Parathyroid adenoma (tissue), 2 donors: ENCODE data around the gene NUAK1.

Source experiments
- H2AFZ ChIP-seq: fragments of 300-600 bp; sonication (generic); one replicate; pipeline ENCODE4 v1.7.0; 2017; ENCODE audit warnings: antibody characterized with exemption, mild to moderate bottlenecking
- H3K27ac ChIP-seq: fragments of 300-600 bp; sonication (generic); one replicate; pipeline ENCODE4 v1.7.0; 2017
- H3K27me3 ChIP-seq: fragments of 300-600 bp; sonication (generic); one replicate; pipeline ENCODE4 v1.7.0; 2017; ENCODE audit warnings: low read length; ENCODE audit not compliant: control insufficient read depth, insufficient read depth
- H3K36me3 ChIP-seq: fragments of 300-600 bp; sonication (generic); one replicate; pipeline ENCODE4 v1.7.0; 2017; ENCODE audit warnings: low read length; ENCODE audit not compliant: control insufficient read depth, insufficient read depth
- H3K4me1 ChIP-seq: fragments of 300-600 bp; sonication (generic); one replicate; pipeline ENCODE4 v1.7.0; 2017; ENCODE audit warnings: control low read depth
- H3K4me2 ChIP-seq: fragments of 300-600 bp; sonication (generic); one replicate; pipeline ENCODE4 v1.7.0; 2017; ENCODE audit warnings: low read length
- H3K4me3 ChIP-seq: fragments of 300-600 bp; sonication (generic); one replicate; pipeline ENCODE4 v1.7.0; 2017; ENCODE audit warnings: low read depth, low read length
- H3K79me2 ChIP-seq: fragments of 300-600 bp; sonication (generic); one replicate; pipeline ENCODE4 v1.7.0; 2017; ENCODE audit warnings: control low read depth
- H3K9ac ChIP-seq: fragments of 300-600 bp; sonication (generic); one replicate; pipeline ENCODE4 v1.7.0; 2017; ENCODE audit warnings: mild to moderate bottlenecking
- H3K9me3 ChIP-seq: fragments of 300-600 bp; sonication (generic); one replicate; pipeline ENCODE4 v1.7.0; 2017; ENCODE audit warnings: low read length; ENCODE audit not compliant: control insufficient read depth
- CTCF ChIP-seq: fragments of 300-600 bp; sonication (generic); IDR thresholded peaks from one replicate; pipeline ENCODE4 v1.7.0; 2017; ENCODE audit warnings: antibody characterized with exemption, mild to moderate bottlenecking
- donor health status: primary hyperparathyroidism.

NUAK1 gene

DNA sequence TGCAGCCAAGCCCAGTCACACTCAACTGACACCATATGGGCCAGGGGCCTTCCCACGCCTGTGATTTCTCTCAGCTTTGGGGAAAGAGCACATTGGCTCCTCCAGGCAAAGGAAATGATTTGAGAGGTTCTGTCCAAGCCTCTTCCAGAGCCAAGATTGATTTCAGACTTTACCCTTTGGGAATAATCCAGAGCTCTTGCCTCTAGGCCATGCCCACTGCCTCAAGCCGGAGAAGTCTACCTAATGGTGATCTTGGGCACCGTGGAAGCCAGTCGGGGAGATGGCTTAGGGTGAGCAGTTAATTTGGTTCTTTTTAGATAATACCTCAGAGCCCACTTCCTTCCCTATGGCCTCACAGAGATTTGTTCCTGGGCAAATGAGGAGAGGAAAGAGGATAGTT lies 45.0 kb upstream of the NUAK1 start:
- Histone ChIP-seq H3K27ac (no peak overlapping the region), H2AFZ (peak overlapping the region; percentile 13), H3K9ac (no peak overlapping the region), H3K4me3 (no peak overlapping the region), H3K27me3 (no peaks in the 10 kb centered on the region), H3K4me1 (peaks cover 47% of the 10 kb centered on the region), H3K4me2 (no peak overlapping the region), H3K36me3 (no peaks in the 10 kb centered on the region), H3K9me3 (no peaks in the 10 kb centered on the region), H3K79me2 (no peaks in the 10 kb centered on the region)
- TF ChIP-seq CTCF: no peak

- H2AFZ ChIP-seq: no peak overlapping the region
- no peaks in the 10 kb centered on the region for H3K9me3 ChIP-seq
- TF ChIP-seq CTCF: no peak
- no peak overlapping the region for H3K4me3 ChIP-seq
- H3K4me1 ChIP-seq: peaks cover 47% of the 10 kb centered on the region
- no peak overlapping the region for H3K4me2 ChIP-seq
- H3K27me3 ChIP-seq: no peaks in the 10 kb centered on the region
- H3K27ac ChIP-seq: peak overlapping the region; percentile 97
- no peaks in the 10 kb centered on the region for H3K36me3 ChIP-seq
- no peaks in the 10 kb centered on the region for H3K79me2 ChIP-seq
- H3K9ac ChIP-seq: no peak overlapping the region
These were observed 42.8 kb upstream of the NUAK1 start for GRCh38 chr12:106181401-106182114.

DNA sequence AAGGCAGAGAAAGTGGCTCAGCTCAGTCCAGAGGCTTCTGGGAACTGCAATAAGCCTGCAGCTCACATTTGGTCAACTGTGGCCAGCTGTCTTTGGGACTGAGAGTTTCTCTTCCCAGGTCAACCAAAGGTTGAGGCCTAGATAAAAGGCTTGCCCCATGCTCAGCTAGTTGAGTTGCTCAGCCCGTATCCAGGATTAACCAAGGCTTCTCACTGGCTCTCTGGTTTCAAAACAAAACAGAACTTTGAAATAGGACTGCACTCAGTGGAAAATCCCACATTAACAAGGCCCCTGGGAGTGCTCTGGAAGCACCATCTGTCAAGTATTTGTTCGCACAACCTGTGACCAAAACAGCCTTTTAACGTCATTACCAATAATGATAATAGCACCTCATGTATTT lies 40.3 kb upstream of the NUAK1 start:
- Histone ChIP-seq H2AFZ (peak overlapping the region; percentile 61), H3K4me2 (no peak overlapping the region), H3K9ac (no peak overlapping the region), H3K36me3 (no peaks in the 10 kb centered on the region), H3K79me2 (no peaks in the 10 kb centered on the region), H3K4me1 (peaks cover 53% of the 10 kb centered on the region), H3K27me3 (no peaks in the 10 kb centered on the region), H3K4me3 (no peak overlapping the region), H3K27ac (peak overlapping the region; percentile 97), H3K9me3 (no peaks in the 10 kb centered on the region)
- TF ChIP-seq CTCF: no peak

GRCh38 chr12:106178562-106178961 lies 39.8 kb upstream of the NUAK1 start:
- Histone ChIP-seq H3K79me2 (no peaks in the 10 kb centered on the region), H2AFZ (peak overlapping the region; percentile 61), H3K4me1 (peaks cover 49% of the 10 kb centered on the region), H3K9me3 (no peaks in the 10 kb centered on the region), H3K4me2 (no peak overlapping the region), H3K27me3 (no peaks in the 10 kb centered on the region), H3K27ac (peak overlapping the region; percentile 97), H3K36me3 (no peaks in the 10 kb centered on the region), H3K4me3 (no peak overlapping the region), H3K9ac (no peak overlapping the region)
- peak; percentile 29 for TF ChIP-seq CTCF

GRCh38 chr12:106176560-106176959 lies 37.8 kb upstream of the NUAK1 start:
- no peak overlapping the region for H3K9ac ChIP-seq
- H3K4me2 ChIP-seq: no peak overlapping the region
- H3K4me3 ChIP-seq: no peak overlapping the region
- TF ChIP-seq CTCF: no peak
- H3K9me3 ChIP-seq: no peaks in the 10 kb centered on the region
- H2AFZ ChIP-seq: no peak overlapping the region
- peaks cover 50% of the 10 kb centered on the region for H3K4me1 ChIP-seq
- no peaks in the 10 kb centered on the region for H3K36me3 ChIP-seq
- no peaks in the 10 kb centered on the region for H3K27me3 ChIP-seq
- peak overlapping the region; percentile 13 for H3K27ac ChIP-seq
- no peaks in the 10 kb centered on the region for H3K79me2 ChIP-seq
